GM12801 (cell line): ENCODE measurements around the gene CADPS2.

Source experiments
- CTCF ChIP-seq: IDR thresholded peaks from one replicate; pipeline ENCODE4 v1.5.1; 2011; ENCODE audit warnings: control low read depth; ENCODE audit not compliant: insufficient read length; ENCODE audit errors: extremely low read depth

CADPS2 gene

GRCh38 chr7:122706836-122707235 lies 179.4 kb downstream of the CADPS2 start:
- no peak for TF ChIP-seq CTCF

- TF ChIP-seq CTCF, result no peak
These were observed 183.3 kb downstream of the CADPS2 start, which contains the start of gene RNF148 for GRCh38 chr7:122702872-122703510. TSS of gene RNF148 (minus strand) at chr7:122702922. CDS start at chr7:122702750, 172 bp downstream.

GRCh38 chr7:122699017-122699416 lies 187.2 kb downstream of the CADPS2 start, which contains the start of gene RNF133:
TSS of gene RNF133 (minus strand) at chr7:122699117. CDS start at chr7:122698918, 199 bp downstream.
- no peak for TF ChIP-seq CTCF

- TF ChIP-seq CTCF, result no peak
These were observed 190.4 kb downstream of the CADPS2 start for GRCh38 chr7:122695816-122696215.

GRCh38 chr7:122694697-122695096 lies 191.6 kb downstream of the CADPS2 start:
- no peak for TF ChIP-seq CTCF

- TF ChIP-seq CTCF, result no peak
These were observed 193.4 kb downstream of the CADPS2 start for GRCh38 chr7:122692769-122693309.

GRCh38 chr7:122691569-122692235 lies 194.6 kb downstream of the CADPS2 start:
- no peak for TF ChIP-seq CTCF
